WTC11 (cell line): ENCODE results near the gene RFC1. TPM values are rescaled to one million over a fixed set of nuclear protein-coding genes. Genes with fewer than 3 reads are reported as not detected.

Experiments
- ATAC-seq: fragments of 200-7000 bp; cut with Tn5 transposase; 2 replicates; pipeline ENCODE4 v1.10.0; 2021; ENCODE audit warnings: mild to moderate bottlenecking, moderate library complexity
- CTCF ChIA-PET: fragments of 300-600 bp; sonication (Branson Sonifier 250); formaldehyde crosslinking; loops from one replicate; lab custom pipeline; 2021; ENCODE audit warnings: antibody characterized with exemption; lab: Charles Lee
- POLR2A ChIA-PET: fragments of 350-600 bp; sonication (Branson Sonifier 250); formaldehyde crosslinking; loops from one replicate; lab custom pipeline; 2021; ENCODE audit warnings: antibody characterized with exemption; lab: Charles Lee
- DNase-seq: peaks from one replicate; pipeline ENCODE4 v3.0.0; 2021; ENCODE audit warnings: low spot score
- H3K27ac Mint-ChIP-seq: 2 replicates; pipeline ENCODE4 v1.8.0; 2021; ENCODE audit warnings: mixed read lengths
- H3K27me3 Mint-ChIP-seq: 2 replicates; pipeline ENCODE4 v1.8.0; 2021; ENCODE audit warnings: low read depth, mild to moderate bottlenecking, moderate library complexity, mixed read lengths
- H3K36me3 Mint-ChIP-seq: 2 replicates; pipeline ENCODE4 v1.8.0; 2021; ENCODE audit warnings: mixed read lengths
- H3K4me1 Mint-ChIP-seq: 2 replicates; pipeline ENCODE4 v1.8.0; 2022; ENCODE audit warnings: mixed read lengths
- H3K4me3 Mint-ChIP-seq: 2 replicates; pipeline ENCODE4 v1.8.0; 2021; ENCODE audit warnings: mild to moderate bottlenecking, moderate library complexity, mixed read lengths
- H3K9me3 Mint-ChIP-seq: 2 replicates; pipeline ENCODE4 v1.8.0; 2021; ENCODE audit warnings: mixed read lengths
- CDX4 ChIP-seq: fragments of 250-450 bp; sonication (Bioruptor Pico); IDR thresholded peaks from 2 replicates; pipeline ENCODE4 v1.9.0; 2021; ENCODE audit warnings: moderate library complexity, mild to moderate bottlenecking, inconsistent platforms, borderline replicate concordance
- CTCF ChIP-seq: fragments of 200-600 bp; IDR thresholded peaks from 2 replicates; pipeline ENCODE4 v1.8.0; 2022; ENCODE audit warnings: antibody characterized with exemption
- E2F5 ChIP-seq: sonication (generic); formaldehyde crosslinking; IDR thresholded peaks from 2 replicates; pipeline ENCODE4 v1.8.1; 2022; ENCODE audit warnings: mild to moderate bottlenecking, moderate library complexity, missing genetic modification reagents
- ETV6 ChIP-seq: sonication (generic); formaldehyde crosslinking; IDR thresholded peaks from 2 replicates; pipeline ENCODE4 v1.8.1; 2022; ENCODE audit warnings: mild to moderate bottlenecking, missing genetic modification reagents
- MXD4 ChIP-seq: fragments of 250-450 bp; sonication (Bioruptor Pico); IDR thresholded peaks from 2 replicates; pipeline ENCODE4 v1.8.0; 2021; ENCODE audit warnings: mild to moderate bottlenecking, moderate library complexity, borderline replicate concordance
- NFATC4 ChIP-seq: fragments of 250-450 bp; sonication (Bioruptor Pico); IDR thresholded peaks from 2 replicates; pipeline ENCODE4 v1.9.0; 2021; ENCODE audit warnings: mild to moderate bottlenecking
- NFYB ChIP-seq: sonication (generic); formaldehyde crosslinking; conservative IDR thresholded peaks from 2 replicates; pipeline ENCODE4 v1.8.0; 2022; ENCODE audit warnings: low read depth, missing genetic modification reagents
- NR1H2 ChIP-seq: sonication (generic); formaldehyde crosslinking; IDR thresholded peaks from 2 replicates; pipeline ENCODE4 v1.9.0; 2021; ENCODE audit warnings: mild to moderate bottlenecking, moderate library complexity, missing genetic modification reagents
- PRRX2 ChIP-seq: fragments of 250-450 bp; sonication (Bioruptor Pico); IDR thresholded peaks from 2 replicates; pipeline ENCODE4 v1.8.0; 2021; ENCODE audit warnings: mild to moderate bottlenecking
- STAT6 ChIP-seq: sonication (generic); formaldehyde crosslinking; conservative IDR thresholded peaks from 2 replicates; pipeline ENCODE4 v1.8.1; 2023; ENCODE audit warnings: mild to moderate bottlenecking, low read depth, missing genetic modification reagents, moderate library complexity
- TCF7 ChIP-seq: sonication (generic); formaldehyde crosslinking; IDR thresholded peaks from 2 replicates; pipeline ENCODE4 v1.8.0; 2022; ENCODE audit warnings: mild to moderate bottlenecking, low read depth, missing genetic modification reagents, moderate library complexity
- TEAD4 ChIP-seq: sonication (generic); formaldehyde crosslinking; IDR thresholded peaks from 2 replicates; pipeline ENCODE4 v1.8.0; 2022; ENCODE audit warnings: mild to moderate bottlenecking, missing genetic modification reagents
- ZNF232 ChIP-seq: sonication (generic); formaldehyde crosslinking; IDR thresholded peaks from 2 replicates; pipeline ENCODE4 v1.8.0; 2022; ENCODE audit warnings: mild to moderate bottlenecking, missing genetic modification reagents
- ZNF425 ChIP-seq: fragments of 250-450 bp; sonication (Bioruptor Pico); conservative IDR thresholded peaks from 2 replicates; pipeline ENCODE4 v1.9.0; 2021; ENCODE audit warnings: mild to moderate bottlenecking
- total RNA-seq: library from RNA; stranded (reverse); gene quantifications from 3 replicates; pipeline ENCODE4 v1.2.3, GENCODE V29; 2021

The RFC1 gene
- total RNA-seq, 1 experiment from 2014 or later, result 59.4 TPM

- TF ChIP-seq NFATC4 (no peak), PRRX2 (no peak), ZNF232 (no peak), CDX4 (CRISPR knock-in tag) (no peak), NFYB (CRISPR knock-in tag) (no peak), MXD4 (CRISPR knock-in tag) (no peak), STAT6 (CRISPR knock-in tag) (no peak), ETV6 (CRISPR knock-in tag) (no peak)
Measured at GRCh38 chr4:39312816-39313215, 53.3 kb downstream of the RFC1 start (continued).

- H3K27me3 Mint-ChIP-seq, result no peaks in the 10 kb centered on the region
- peaks cover 46% of the 10 kb centered on the region for H3K36me3 Mint-ChIP-seq
- TF ChIP-seq NR1H2 (no peak), ZNF425 (CRISPR knock-in tag) (no peak), TEAD4 (CRISPR knock-in tag) (no peak), CTCF (no peak)
- CTCF ChIA-PET, result no interaction called here
- no peaks in the 10 kb centered on the region for H3K4me1 Mint-ChIP-seq
- H3K27ac Mint-ChIP-seq, result no peak overlapping the region
- no peaks in the 10 kb centered on the region for H3K9me3 Mint-ChIP-seq
- DNase-seq (no peak), ATAC-seq (no peak)
- POLR2A ChIA-PET, result no interaction called here
- no peak overlapping the region for H3K4me3 Mint-ChIP-seq
Measured at GRCh38 chr4:39308611-39309010, 57.6 kb downstream of the RFC1 start.

GRCh38 chr4:39305912-39306677 is 60.1 kb downstream of the RFC1 start:
- Mint-ChIP-seq H3K4me1 (no peaks in the 10 kb centered on the region), H3K27me3 (no peaks in the 10 kb centered on the region), H3K27ac (no peak overlapping the region), H3K36me3 (peaks cover 52% of the 10 kb centered on the region), H3K4me3 (no peak overlapping the region), H3K9me3 (no peaks in the 10 kb centered on the region)
- ChIA-PET CTCF (no interaction called here), POLR2A (no interaction called here)
- ATAC-seq (no peak), DNase-seq (no peak)
- no peak for TF ChIP-seq TCF7 (CRISPR knock-in tag)
- TF ChIP-seq MXD4 (CRISPR knock-in tag), result no peak
- TF ChIP-seq E2F5 (CRISPR knock-in tag), result no peak
- TF ChIP-seq CTCF, result no peak
